HG03097 (cell line): ENCODE data around the gene PRDX5.
"Not testable (repeated sequence)": the region's sequence is repeated elsewhere in the genome, so short reads cannot be mapped to it uniquely, and the experiment has no call there.

Source experiments
- ATAC-seq: cut with Tn5 transposase; IDR thresholded peaks from one replicate; pipeline ENCODE4 v1.9.1; 2021; ENCODE audit not compliant: unreplicated experiment, low FRiP score

Gene PRDX5

DNA sequence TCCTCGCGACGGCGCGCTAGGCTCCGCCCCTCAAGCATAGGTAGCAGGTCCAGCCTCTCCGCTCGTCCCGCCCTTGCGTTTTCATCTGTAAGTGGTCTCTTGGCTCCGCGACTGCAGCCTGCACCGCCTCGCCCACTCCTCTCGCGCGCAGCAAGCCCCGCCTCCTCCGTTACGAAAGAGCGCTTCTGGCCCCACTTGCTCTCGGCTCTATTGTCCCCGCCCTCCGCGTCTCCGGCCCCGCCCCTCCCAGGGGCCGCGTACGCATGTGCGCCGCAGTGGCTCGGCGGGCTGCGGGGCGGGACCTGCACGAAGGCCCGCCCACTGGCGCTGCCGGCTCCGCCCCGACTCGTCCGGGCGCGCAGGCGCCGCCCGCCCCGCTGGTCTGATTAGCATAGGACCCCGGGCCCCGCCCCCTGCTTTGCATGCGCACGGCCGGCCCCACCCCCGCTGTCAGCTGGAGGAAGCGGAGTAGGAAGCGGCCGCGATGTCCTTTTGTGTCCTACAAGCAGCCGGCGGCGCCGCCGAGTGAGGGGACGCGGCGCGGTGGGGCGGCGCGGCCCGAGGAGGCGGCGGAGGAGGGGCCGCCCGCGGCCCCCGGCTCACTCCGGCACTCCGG lies 12.7 kb upstream of the PRDX5 start, which contains the start of gene ESRRA:
TSS of gene ESRRA (plus strand) at position 450 of the 616 bp plus-strand sequence. CDS start 1,656 bp downstream, outside the sequence.
- peak; percentile 71 for ATAC-seq

DNA sequence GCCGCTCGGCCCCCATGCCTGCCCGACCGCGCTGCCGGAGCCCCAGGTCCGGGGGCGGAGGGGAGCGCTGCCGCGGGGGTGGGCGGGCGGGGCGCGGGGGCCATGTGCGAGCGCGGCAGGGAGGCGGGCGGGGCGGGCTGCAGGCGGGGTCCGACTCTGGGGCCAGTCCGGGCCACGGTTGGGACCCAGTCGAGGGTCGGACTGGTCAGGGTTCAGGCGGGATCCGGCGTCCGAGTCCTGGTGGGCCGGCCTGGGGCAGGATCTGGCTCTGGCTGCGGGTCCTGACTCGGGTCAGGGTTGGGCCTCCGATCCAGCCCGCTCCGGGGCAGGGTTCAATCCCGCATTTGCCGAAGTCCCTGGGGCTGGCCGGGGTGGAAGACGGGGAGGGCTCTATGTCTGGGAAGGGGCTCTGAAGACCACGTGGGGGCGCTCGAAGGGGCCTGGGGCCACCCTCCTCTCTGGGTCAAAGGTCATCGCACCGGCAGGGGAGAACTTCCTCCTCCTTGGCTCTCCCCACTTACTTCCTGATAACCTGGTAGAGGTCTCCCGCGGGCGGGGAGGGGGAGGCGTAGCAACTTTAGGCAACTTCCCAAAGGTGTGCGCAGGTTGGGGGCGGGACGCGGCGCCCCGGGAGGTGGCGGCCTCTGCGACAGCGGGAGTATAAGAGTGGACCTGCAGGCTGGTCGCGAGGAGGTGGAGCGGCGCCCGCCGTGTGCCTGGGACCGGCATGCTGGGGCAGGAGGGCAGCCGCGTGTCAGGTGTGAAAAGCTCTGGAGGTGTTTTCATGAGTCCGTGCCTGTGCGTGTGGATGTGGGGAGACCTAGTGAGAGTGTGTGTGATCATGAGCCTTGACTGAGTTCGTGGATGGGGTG lies 12.0 kb upstream of the PRDX5 start:
- peak; percentile 32 for ATAC-seq

- ATAC-seq: no peak
These were observed 11.4 kb upstream of the PRDX5 start for GRCh38 chr11:64306563-64306875.

GRCh38 chr11:64306876-64307622 lies 10.9 kb upstream of the PRDX5 start:
- no peak for ATAC-seq

DNA sequence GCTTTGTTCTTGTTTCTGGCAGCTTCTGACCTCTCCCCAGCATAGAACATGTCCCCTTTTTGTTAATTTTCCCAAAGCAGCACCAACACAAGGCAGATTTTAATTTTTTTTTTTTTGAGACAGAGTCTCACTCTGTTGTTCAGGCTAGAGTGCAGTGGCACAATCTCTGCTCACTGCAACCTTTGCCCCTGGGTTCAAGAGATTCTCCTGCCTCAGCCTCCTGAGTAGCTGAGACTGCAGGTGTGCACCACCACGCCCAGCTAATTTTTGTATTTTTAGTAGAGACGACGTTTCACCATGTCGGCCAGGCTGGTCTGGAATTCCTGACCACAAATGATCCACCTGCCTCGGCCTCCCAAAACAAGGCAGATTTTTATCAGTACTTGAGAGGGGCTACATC lies 10.1 kb upstream of the PRDX5 start:
- ATAC-seq: not testable (repeated sequence)

- no peak for ATAC-seq
These were observed 5.0 kb upstream of the PRDX5 start for GRCh38 chr11:64312947-64313346.

GRCh38 chr11:64313491-64314145 lies 4.3 kb upstream of the PRDX5 start:
- no peak for ATAC-seq

DNA sequence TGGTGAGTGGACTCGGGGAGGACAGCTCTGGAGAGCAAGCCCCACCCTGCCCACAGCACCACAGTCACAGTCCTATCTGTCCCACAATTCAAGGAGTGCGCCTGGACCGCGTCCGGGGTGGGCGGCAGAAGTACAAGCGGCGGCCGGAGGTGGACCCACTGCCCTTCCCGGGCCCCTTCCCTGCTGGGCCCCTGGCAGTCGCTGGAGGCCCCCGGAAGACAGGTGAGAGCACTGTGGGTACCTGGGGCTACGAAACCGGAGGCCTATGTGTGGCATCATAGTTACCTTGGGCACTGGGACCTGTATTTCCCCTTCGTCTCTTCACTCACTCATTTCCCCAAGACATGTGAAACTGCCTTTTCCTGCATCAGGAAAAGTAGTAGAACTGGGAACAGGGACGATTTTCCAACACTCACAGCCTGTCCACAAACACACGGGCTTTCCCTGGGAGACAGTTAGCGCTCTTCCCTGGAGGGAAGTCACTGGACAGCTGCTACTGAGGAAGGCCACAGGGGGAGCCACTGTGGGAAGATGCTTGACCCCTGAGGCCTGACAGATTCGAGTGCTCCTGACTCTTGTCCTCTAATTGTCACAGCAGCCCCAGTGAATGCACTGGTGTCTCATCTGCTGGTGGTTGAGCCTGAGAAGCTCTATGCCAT lies 3.6 kb upstream of the PRDX5 start:
- ATAC-seq: no peak

DNA sequence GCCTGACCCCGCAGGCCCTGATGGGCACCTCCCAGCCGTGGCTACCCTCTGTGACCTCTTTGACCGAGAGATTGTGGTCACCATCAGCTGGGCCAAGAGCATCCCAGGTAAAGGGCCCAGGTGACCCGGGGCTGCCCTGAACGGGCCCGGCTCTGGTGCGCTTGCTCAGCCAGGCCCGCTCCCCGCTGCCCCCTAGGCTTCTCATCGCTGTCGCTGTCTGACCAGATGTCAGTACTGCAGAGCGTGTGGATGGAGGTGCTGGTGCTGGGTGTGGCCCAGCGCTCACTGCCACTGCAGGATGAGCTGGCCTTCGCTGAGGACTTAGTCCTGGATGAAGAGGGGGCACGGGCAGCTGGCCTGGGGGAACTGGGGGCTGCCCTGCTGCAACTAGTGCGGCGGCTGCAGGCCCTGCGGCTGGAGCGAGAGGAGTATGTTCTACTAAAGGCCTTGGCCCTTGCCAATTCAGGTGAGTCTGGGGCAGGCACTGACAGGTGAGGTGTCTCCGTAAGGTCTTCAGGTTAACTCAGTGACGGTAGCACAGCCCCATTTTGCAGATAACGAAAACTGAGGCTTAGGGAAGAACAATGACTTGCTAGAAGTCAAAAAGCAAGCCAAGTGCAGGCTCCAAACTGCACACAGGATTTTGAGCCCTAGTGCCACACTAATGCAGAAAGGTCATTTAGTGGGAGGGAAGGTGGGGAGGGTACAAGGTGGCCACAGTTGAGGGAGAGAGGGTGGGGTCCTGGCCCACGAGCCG lies 2.9 kb upstream of the PRDX5 start:
- ATAC-seq: no peak

DNA sequence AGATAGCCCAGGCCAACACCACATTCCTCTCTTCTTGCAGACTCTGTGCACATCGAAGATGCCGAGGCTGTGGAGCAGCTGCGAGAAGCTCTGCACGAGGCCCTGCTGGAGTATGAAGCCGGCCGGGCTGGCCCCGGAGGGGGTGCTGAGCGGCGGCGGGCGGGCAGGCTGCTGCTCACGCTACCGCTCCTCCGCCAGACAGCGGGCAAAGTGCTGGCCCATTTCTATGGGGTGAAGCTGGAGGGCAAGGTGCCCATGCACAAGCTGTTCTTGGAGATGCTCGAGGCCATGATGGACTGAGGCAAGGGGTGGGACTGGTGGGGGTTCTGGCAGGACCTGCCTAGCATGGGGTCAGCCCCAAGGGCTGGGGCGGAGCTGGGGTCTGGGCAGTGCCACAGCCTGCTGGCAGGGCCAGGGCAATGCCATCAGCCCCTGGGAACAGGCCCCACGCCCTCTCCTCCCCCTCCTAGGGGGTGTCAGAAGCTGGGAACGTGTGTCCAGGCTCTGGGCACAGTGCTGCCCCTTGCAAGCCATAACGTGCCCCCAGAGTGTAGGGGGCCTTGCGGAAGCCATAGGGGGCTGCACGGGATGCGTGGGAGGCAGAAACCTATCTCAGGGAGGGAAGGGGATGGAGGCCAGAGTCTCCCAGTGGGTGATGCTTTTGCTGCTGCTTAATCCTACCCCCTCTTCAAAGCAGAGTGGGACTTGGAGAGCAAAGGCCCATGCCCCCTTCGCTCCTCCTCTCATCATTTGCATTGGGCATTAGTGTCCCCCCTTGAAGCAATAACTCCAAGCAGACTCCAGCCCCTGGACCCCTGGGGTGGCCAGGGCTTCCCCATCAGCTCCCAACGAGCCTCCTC lies 2.0 kb upstream of the PRDX5 start:
- not testable (repeated sequence) for ATAC-seq

GRCh38 chr11:64316672-64317324 lies 1.1 kb upstream of the PRDX5 start:
- peak; percentile 15 for ATAC-seq

- peak; percentile 44 for ATAC-seq
These were observed 478 bp upstream of the PRDX5 start, which contains the start of gene TRMT112 for GRCh38 chr11:64317325-64317960. TSS of gene TRMT112 (minus strand) at chr11:64317559. CDS start at chr11:64317526, 33 bp downstream.

GRCh38 chr11:64318766-64319761 lies 1.1 kb downstream of the PRDX5 start:
- no peak for ATAC-seq

- ATAC-seq: no peak
These were observed 2.6 kb downstream of the PRDX5 start for GRCh38 chr11:64320556-64320955.

DNA sequence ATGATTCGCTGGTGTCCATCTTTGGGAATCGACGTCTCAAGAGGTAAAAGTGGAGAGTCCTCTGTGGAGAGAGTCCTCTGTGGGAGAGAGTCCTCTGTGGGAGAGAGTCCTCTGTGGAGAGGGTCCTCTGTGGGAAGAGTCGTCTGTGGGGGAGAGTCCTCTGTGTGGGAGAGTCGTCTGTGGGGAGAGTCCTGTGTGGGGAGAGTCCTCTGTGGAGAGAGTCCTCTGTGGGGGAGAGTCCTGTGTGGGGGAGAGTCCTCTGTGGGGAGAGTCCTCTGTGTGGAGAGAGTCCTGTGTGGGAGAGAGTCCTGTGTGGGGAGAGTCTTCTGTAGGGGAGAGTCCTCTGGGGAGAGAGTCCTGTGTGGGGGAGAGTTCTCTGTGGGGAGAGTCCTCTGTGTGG lies 3.1 kb downstream of the PRDX5 start:
- ATAC-seq: no peak

DNA sequence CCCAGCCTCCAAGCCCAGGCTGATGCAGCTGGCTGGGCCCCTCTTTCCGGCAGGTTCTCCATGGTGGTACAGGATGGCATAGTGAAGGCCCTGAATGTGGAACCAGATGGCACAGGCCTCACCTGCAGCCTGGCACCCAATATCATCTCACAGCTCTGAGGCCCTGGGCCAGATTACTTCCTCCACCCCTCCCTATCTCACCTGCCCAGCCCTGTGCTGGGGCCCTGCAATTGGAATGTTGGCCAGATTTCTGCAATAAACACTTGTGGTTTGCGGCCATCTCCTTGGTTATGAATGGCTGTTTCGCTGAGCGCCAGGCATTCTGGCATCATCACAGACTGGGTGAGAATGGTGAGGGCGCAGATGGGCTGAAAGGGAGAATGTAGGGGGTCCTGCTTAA lies 3.6 kb downstream of the PRDX5 start:
- ATAC-seq: no peak

DNA sequence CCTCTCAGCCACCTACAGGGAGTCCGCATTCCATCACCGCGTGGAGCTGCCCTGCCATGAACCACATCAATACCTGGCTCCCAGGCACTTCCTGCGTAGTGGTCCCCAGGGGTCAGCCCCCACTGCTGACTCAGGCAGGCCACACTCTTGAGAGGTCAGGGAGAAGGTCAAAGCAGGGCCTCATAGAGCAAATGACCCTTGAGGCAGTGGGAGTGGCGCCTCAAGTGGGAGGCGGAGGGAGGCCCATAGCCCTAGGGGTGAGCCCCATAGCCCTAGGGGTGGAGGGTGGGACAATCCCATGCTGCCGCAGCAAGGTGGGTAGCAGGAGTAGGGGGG lies 5.0 kb downstream of the PRDX5 start:
- ATAC-seq: no peak
